Measurements from ENCODE around the gene IGFL3. TPM values are rescaled to one million over a fixed set of nuclear protein-coding genes. Genes with fewer than 3 reads are reported as not detected.

The IGFL3 gene
- polyA plus RNA-seq, 1 donor from 2014 or later, result not detected

GRCh38 chr19:46100344-46100743, 24.1 kb downstream of the IGFL3 start (continued):
- no peak for TF ChIP-seq EZH2 (IDR thresholded peaks at IDR 0.05; ENCODE audit: borderline replicate concordance, insufficient read depth, low read length, poor library complexity, severe bottlenecking)

GRCh38 chr19:46090444-46090843, 34.0 kb downstream of the IGFL3 start:
- H3K36me3 ChIP-seq (ENCODE audit: insufficient read depth, low read length), result no peaks in the 10 kb centered on the region
- no peak overlapping the region for H3K4me2 ChIP-seq (ENCODE audit: low read length)
- no peak overlapping the region for H3K9ac ChIP-seq (ENCODE audit: low read length)
- H3K27me3 ChIP-seq (ENCODE audit: insufficient read depth, low read depth, low read length), result no peaks in the 10 kb centered on the region
- H3K9me3 ChIP-seq (ENCODE audit: low read length), result no peaks in the 10 kb centered on the region
- no peaks in the 10 kb centered on the region for H4K20me1 ChIP-seq (ENCODE audit: insufficient read depth)
- H3K27ac ChIP-seq (ENCODE audit: low read length), result no peak overlapping the region
- no peaks in the 10 kb centered on the region for H3F3A ChIP-seq (ENCODE audit: insufficient read depth, low read length, poor library complexity, severe bottlenecking)
- no peaks in the 10 kb centered on the region for H3K9me2 ChIP-seq (ENCODE audit: insufficient read depth, low read length)
- no peak overlapping the region for H3K4me3 ChIP-seq (ENCODE audit: low read length)
- H2AFZ ChIP-seq (ENCODE audit: low read depth, low read length), result no peak overlapping the region
- no peak for TF ChIP-seq CTCF (IDR thresholded peaks at IDR 0.05; ENCODE audit: poor library complexity, severe bottlenecking)
- no peak for TF ChIP-seq EZH2 (IDR thresholded peaks at IDR 0.05; ENCODE audit: borderline replicate concordance, insufficient read depth, low read length, poor library complexity, severe bottlenecking)
- TF ChIP-seq POLR2AphosphoS5 (IDR thresholded peaks at IDR 0.05), result no peak
- no peak for TF ChIP-seq REST (IDR thresholded peaks at IDR 0.05; ENCODE audit: borderline replicate concordance)
- TF ChIP-seq RAD21 (conservative IDR thresholded peaks at IDR 0.05), result no peak
- no peak for TF ChIP-seq SMC3 (conservative IDR thresholded peaks at IDR 0.05; ENCODE audit: poor library complexity)
- TF ChIP-seq EP300 (conservative IDR thresholded peaks at IDR 0.05; ENCODE audit: poor library complexity, severe bottlenecking), result no peak
- no peak for TF ChIP-seq MXI1 (conservative IDR thresholded peaks at IDR 0.05; ENCODE audit: poor library complexity, severe bottlenecking)
- TF ChIP-seq TAF1 (IDR thresholded peaks at IDR 0.05; ENCODE audit: low read depth), result no peak
- no peaks in the 10 kb centered on the region for H3K79me2 ChIP-seq (replicated peaks; ENCODE audit: insufficient read depth, low read length)

- Histone ChIP-seq H4K20me1 (ENCODE audit: insufficient read depth) (no peaks in the 10 kb centered on the region), H3K9me3 (ENCODE audit: low read length) (no peaks in the 10 kb centered on the region), H3K4me3 (ENCODE audit: low read length) (no peak overlapping the region), H2AFZ (ENCODE audit: low read depth, low read length) (no peak overlapping the region), H3K79me2 (replicated peaks; ENCODE audit: insufficient read depth, low read length) (no peaks in the 10 kb centered on the region), H3K9me2 (ENCODE audit: insufficient read depth, low read length) (no peaks in the 10 kb centered on the region), H3K27ac (ENCODE audit: low read length) (no peak overlapping the region), H3F3A (ENCODE audit: insufficient read depth, low read length, poor library complexity, severe bottlenecking) (no peaks in the 10 kb centered on the region), H3K36me3 (ENCODE audit: insufficient read depth, low read length) (no peaks in the 10 kb centered on the region), H3K27me3 (ENCODE audit: insufficient read depth, low read depth, low read length) (no peaks in the 10 kb centered on the region), H3K9ac (ENCODE audit: low read length) (no peak overlapping the region), H3K4me2 (ENCODE audit: low read length) (no peak overlapping the region)
- TF ChIP-seq CTCF (IDR thresholded peaks at IDR 0.05; ENCODE audit: poor library complexity, severe bottlenecking) (no peak), MXI1 (conservative IDR thresholded peaks at IDR 0.05; ENCODE audit: poor library complexity, severe bottlenecking) (no peak), SMC3 (conservative IDR thresholded peaks at IDR 0.05; ENCODE audit: poor library complexity) (no peak), RAD21 (conservative IDR thresholded peaks at IDR 0.05) (no peak), POLR2AphosphoS5 (IDR thresholded peaks at IDR 0.05) (no peak), EP300 (conservative IDR thresholded peaks at IDR 0.05; ENCODE audit: poor library complexity, severe bottlenecking) (no peak), REST (IDR thresholded peaks at IDR 0.05; ENCODE audit: borderline replicate concordance) (no peak)
Observed at GRCh38 chr19:46089432-46089831, 35.1 kb downstream of the IGFL3 start.
